Measurements from ENCODE around the gene MAD1L1. TPM values are rescaled to one million over a fixed set of nuclear protein-coding genes. Genes with fewer than 3 reads are reported as not detected.
A peak's percentile ranks its signal among the peaks of the same experiment; 100 is the strongest.

MAD1L1 gene
- total and polyA plus RNA-seq, 2 of the 4 experiments (the other 2 are of a cell fraction), result 29.0 to 40.9 TPM

DNA sequence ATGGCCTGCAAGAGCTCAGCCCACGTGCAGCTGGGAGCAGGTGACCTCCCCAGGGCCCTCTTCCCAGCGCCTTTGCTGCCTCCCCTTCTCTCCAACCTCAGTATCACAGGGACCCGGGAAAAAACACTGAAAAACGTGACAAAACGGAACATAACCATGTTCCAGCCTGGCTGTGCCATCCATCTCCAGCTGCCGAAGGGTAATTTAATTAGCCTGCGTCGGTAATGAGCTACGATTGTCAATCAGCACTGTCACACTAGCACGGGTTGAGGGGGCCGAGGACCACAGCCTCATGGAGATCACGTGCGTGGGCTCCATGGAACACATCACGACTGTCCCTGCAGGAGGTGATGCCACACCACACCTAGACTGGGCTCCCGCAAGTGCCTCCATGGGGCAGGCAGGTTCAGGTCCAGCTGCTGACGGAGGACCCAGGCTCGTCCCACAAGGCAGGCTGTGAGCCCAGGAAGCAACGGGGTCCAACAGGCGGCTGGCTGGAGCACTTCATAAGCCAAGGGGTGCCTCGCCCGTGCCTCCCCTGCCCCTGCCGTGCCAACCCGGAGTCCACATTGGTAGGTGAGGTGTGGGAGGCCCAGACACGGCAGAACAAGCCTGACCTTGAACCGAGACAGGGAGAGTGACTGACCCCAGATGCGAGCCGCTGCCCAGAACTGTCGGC, 363.2 kb downstream of the MAD1L1 start:
- Histone ChIP-seq H3K4ac (ENCODE audit: low read depth, low read length) (no peak overlapping the region), H3K23ac (ENCODE audit: low read depth, low read length) (no peak overlapping the region), H2BK5ac (ENCODE audit: low read depth, low read length, poor library complexity, severe bottlenecking) (no peak overlapping the region), H2AK9ac (replicated peaks; ENCODE audit: low read depth, low read length, poor library complexity) (peak overlapping the region; percentile 24), H3K9ac (ENCODE audit: low read depth, low read length) (no peak overlapping the region), H3K4me3 (ENCODE audit: insufficient read depth, low read depth, low read length) (no peak overlapping the region), H3K14ac (replicated peaks; ENCODE audit: low read depth, low read length) (no peak overlapping the region), H2AFZ (replicated peaks; ENCODE audit: low read length, poor library complexity) (no peak overlapping the region), H4K8ac (ENCODE audit: low read depth in 2 of 2, low read length in 2 of 2) (no peak overlapping the region), H4K5ac (ENCODE audit: low read depth, low read length) (no peak overlapping the region), H3K36me3 (ENCODE audit: control insufficient read depth, insufficient read depth, low read length) (peaks cover 2% of the 10 kb centered on the region; the same call in 1 of the 2 replicates), H3K27ac (ENCODE audit: insufficient read depth, low read length) (no peak overlapping the region), H3K4me2 (ENCODE audit: low read depth, low read length) (no peak overlapping the region), H3K18ac (ENCODE audit: low read depth, low read length) (no peak overlapping the region), H3K79me1 (ENCODE audit: low read depth in 1 of 2, low read length in 2 of 2) (peaks cover 0 to 12% of the 10 kb centered on the region in 2 experiments; a peak in 1 of 4 replicates), H2BK15ac (ENCODE audit: low read depth, low read length) (no peak overlapping the region), H2AK5ac (ENCODE audit: low read depth, low read length) (no peak overlapping the region), H3K56ac (ENCODE audit: extremely low read depth, insufficient read depth, low read length) (no peak overlapping the region), H3K9me1 (ENCODE audit: insufficient read depth, low read length) (no peaks in the 10 kb centered on the region; the same call in 1 of the 2 replicates), H2BK120ac (ENCODE audit: low read depth, low read length) (no peak overlapping the region), H2BK20ac (ENCODE audit: low read depth, low read length) (no peak overlapping the region), H4K91ac (ENCODE audit: insufficient read depth, low read depth, low read length) (no peak overlapping the region), H3K4me1 (ENCODE audit: control insufficient read depth, insufficient read depth, low read length) (no peaks in the 10 kb centered on the region), H4K20me1 (ENCODE audit: insufficient read depth, low read length) (no peaks in the 10 kb centered on the region), H3K27me3 (ENCODE audit: control insufficient read depth, insufficient read depth, low read length) (no peaks in the 10 kb centered on the region), H3K9me3 (ENCODE audit: control insufficient read depth, insufficient read depth, low read length) (no peaks in the 10 kb centered on the region)
- TF ChIP-seq MXI1 (IDR thresholded peaks at IDR 0.05; ENCODE audit: borderline replicate concordance, low read depth, low read length) (no peak), CEBPB (IDR thresholded peaks at IDR 0.05; ENCODE audit: low read depth, low read length) (no peak), SMC3 (IDR thresholded peaks at IDR 0.05; ENCODE audit: low read depth, low read length) (no peak), CHD1 (IDR thresholded peaks at IDR 0.05; ENCODE audit: low read depth, low read length) (no peak), RCOR1 (IDR thresholded peaks at IDR 0.05; ENCODE audit: insufficient replicate concordance, low read length) (no peak), NFE2L2 (IDR thresholded peaks at IDR 0.05; ENCODE audit: low read depth, low read length) (no peak), MAFK (IDR thresholded peaks at IDR 0.05; ENCODE audit: low read depth, low read length) (no peak), BHLHE40 (IDR thresholded peaks at IDR 0.05; ENCODE audit: low read depth, low read length) (no peak)
- dilution Hi-C loops (cut with HindIII; ENCODE audit: low sequenced_read_pairs, unreplicated experiment) (no loop called here), intact Hi-C loops (cut with micrococcal nuclease) (no loop called here), in situ Hi-C loops (cut with MboI; ENCODE audit: low sequenced_read_pairs) (no loop called here)
- CTCF ChIA-PET, result no interaction called here
- no peak for ATAC-seq (ENCODE audit: low read depth)
- POLR2A ChIA-PET (ENCODE audit: unreplicated experiment), result interaction anchor here (0.5 kb wide), 1 partner anchor 13 kb away, joined by 3 read pairs; no protein-coding TSS in a partner anchor
- 95% methylated on average over 25 of the region's 28 CpGs; no CpG with 5 or more reads in 1 of the 2 experiments for WGBS, 2 experiments (ENCODE audit: extremely low coverage in 2 of 2, insufficient read length in 1 of 2)
- DNase-seq, result no peak
- no TSS peak for BruUV-seq (replicated peaks)
